ENCODE data around the gene EGFL7. TPM values are rescaled to one million over a fixed set of nuclear protein-coding genes. Genes with fewer than 3 reads are reported as not detected.
A peak's percentile ranks its signal among the peaks of the same experiment; 100 is the strongest.

Gene EGFL7
- total and polyA plus RNA-seq, 2 of the 13 experiments (the other 11 are each of a cell fraction or from before 2014, with no cell fraction given): 0.20 to 5.1 TPM

DNA sequence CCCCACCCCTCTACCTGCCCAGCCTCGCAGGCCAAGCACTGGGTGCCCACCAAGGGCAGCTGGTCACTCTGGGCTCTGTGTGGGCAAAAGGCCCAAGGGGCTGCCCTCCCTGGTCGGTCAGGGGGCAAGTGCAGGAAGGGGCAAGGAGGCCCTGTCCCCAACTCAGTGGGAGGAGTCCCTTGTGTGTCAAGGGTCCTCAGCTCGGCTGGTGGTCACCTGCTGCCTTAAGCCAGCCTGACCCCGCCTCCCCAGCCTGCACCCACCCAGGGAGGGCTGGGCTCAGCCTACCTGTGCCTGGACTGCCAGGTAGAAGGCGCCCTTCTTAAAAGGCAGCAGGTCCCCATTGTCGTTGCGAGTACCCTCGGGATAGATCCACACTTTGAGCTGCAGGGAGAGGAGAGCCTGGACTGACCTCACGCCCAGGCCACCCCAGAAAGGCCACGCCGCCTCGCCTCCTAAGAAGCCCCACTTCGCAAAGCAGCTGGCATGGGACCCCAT, 13.6 kb downstream of the EGFL7 start:
- WGBS (ENCODE audit: low lambda C conversion rate): 96% methylated on average over 5 of the region's 13 CpGs
- ATAC-seq: no peak

More for the DNA sequence above, 13.6 kb downstream of the EGFL7 start:
- Histone ChIP-seq H2AFZ (ENCODE audit: low read length) (no peak overlapping the region), H3K36me3 (replicated peaks in 1 of 2; ENCODE audit: control insufficient read depth in 1 of 2, insufficient read depth in 2 of 2, low read length in 2 of 2) (no peaks in the 10 kb centered on the region), H3K79me2 (ENCODE audit: insufficient read depth, low read length) (no peaks in the 10 kb centered on the region), H4K20me1 (ENCODE audit: insufficient read depth, low read length) (no peaks in the 10 kb centered on the region; the same call in 1 of the 2 replicates), H3K4me1 (ENCODE audit: insufficient read depth, low read length) (peaks cover 70% of the 10 kb centered on the region), H3K27ac (ENCODE audit: extremely low read length, insufficient read depth, low read length) (no peak overlapping the region), H3K9ac (ENCODE audit: insufficient read depth, low read depth, low read length) (no peak overlapping the region), H3K9me3 (ENCODE audit: low read length) (no peaks in the 10 kb centered on the region), H3K4me2 (ENCODE audit: low read depth, low read length) (no peak overlapping the region), H3K4me3 (replicated peaks in 1 of 3; ENCODE audit: insufficient read depth in 1 of 3, low read depth in 2 of 3, low read length in 3 of 3) (no peak overlapping the region), H3K27me3 (ENCODE audit: control insufficient read depth in 1 of 2, insufficient read depth in 2 of 2, low read length in 2 of 2) (peaks cover 2 to 6% of the 10 kb centered on the region in 2 experiments; a peak in 1 of 5 replicates)
- ChIA-PET POLR2A (no interaction called here), CTCF (ENCODE audit: low intra/inter-chr PET ratio, low total read pairs) (no interaction called here)
- BruUV-seq (replicated peaks): no TSS peak
- in situ Hi-C loops (cut with HindIII; ENCODE audit: extremely low pct_ligation_motif_present, low pct_unique_long_range_greater_than_20kb): no loop called here
- intact Hi-C loops (cut with micrococcal nuclease; ENCODE audit: unreplicated experiment): no loop called here
- FAIRE-seq (no peak), DNase-seq (ENCODE audit: low spot score) (no peak)
- TF ChIP-seq EZH2 (conservative IDR thresholded peaks at IDR 0.05; ENCODE audit: low read depth, low read length) (no peak), ZNF7 (CRISPR knock-in tag; IDR thresholded peaks at IDR 0.05) (no peak), ATF5 (CRISPR knock-in tag; IDR thresholded peaks at IDR 0.05; ENCODE audit: low read depth) (no peak), PCBP1 (IDR thresholded peaks at IDR 0.05; ENCODE audit: borderline replicate concordance, low read depth, low read length) (0 out of 2 replicates have a peak, but pooled peaks have one; percentile 47), GATAD2A (CRISPR knock-in tag; IDR thresholded peaks at IDR 0.05) (no peak), SIN3A (IDR thresholded peaks at IDR 0.05; ENCODE audit: borderline replicate concordance, low read depth, low read length) (no peak), ZNF549 (CRISPR knock-in tag; IDR thresholded peaks at IDR 0.05) (no peak), ZNF180 (CRISPR knock-in tag; IDR thresholded peaks at IDR 0.05; ENCODE audit: borderline replicate concordance, low read depth) (no peak), ZNF281 (CRISPR knock-in tag; IDR thresholded peaks at IDR 0.05; ENCODE audit: borderline replicate concordance) (no peak), HNRNPL (IDR thresholded peaks at IDR 0.05; ENCODE audit: low read depth, low read length) (0 out of 2 replicates have a peak, but pooled peaks have one; percentile 35), SUZ12 (IDR thresholded peaks at IDR 0.05; ENCODE audit: low read depth, low read length) (no peak)
- TF ChIP-seq, protein P1, sequence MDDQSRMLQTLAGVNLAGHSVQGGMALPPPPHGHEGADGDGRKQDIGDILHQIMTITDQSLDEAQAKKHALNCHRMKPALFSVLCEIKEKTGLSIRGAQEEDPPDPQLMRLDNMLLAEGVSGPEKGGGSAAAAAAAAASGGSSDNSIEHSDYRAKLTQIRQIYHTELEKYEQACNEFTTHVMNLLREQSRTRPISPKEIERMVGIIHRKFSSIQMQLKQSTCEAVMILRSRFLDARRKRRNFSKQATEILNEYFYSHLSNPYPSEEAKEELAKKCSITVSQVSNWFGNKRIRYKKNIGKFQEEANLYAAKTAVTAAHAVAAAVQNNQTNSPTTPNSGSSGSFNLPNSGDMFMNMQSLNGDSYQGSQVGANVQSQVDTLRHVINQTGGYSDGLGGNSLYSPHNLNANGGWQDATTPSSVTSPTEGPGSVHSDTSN (CRISPR knock-in tag; IDR thresholded peaks at IDR 0.05; ENCODE audit: borderline replicate concordance): no peak
- TF ChIP-seq, protein P2, sequence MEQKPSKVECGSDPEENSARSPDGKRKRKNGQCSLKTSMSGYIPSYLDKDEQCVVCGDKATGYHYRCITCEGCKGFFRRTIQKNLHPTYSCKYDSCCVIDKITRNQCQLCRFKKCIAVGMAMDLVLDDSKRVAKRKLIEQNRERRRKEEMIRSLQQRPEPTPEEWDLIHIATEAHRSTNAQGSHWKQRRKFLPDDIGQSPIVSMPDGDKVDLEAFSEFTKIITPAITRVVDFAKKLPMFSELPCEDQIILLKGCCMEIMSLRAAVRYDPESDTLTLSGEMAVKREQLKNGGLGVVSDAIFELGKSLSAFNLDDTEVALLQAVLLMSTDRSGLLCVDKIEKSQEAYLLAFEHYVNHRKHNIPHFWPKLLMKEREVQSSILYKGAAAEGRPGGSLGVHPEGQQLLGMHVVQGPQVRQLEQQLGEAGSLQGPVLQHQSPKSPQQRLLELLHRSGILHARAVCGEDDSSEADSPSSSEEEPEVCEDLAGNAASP (CRISPR knock-in tag; IDR thresholded peaks at IDR 0.05; ENCODE audit: borderline replicate concordance): no peak
- TF ChIP-seq, protein P3, sequence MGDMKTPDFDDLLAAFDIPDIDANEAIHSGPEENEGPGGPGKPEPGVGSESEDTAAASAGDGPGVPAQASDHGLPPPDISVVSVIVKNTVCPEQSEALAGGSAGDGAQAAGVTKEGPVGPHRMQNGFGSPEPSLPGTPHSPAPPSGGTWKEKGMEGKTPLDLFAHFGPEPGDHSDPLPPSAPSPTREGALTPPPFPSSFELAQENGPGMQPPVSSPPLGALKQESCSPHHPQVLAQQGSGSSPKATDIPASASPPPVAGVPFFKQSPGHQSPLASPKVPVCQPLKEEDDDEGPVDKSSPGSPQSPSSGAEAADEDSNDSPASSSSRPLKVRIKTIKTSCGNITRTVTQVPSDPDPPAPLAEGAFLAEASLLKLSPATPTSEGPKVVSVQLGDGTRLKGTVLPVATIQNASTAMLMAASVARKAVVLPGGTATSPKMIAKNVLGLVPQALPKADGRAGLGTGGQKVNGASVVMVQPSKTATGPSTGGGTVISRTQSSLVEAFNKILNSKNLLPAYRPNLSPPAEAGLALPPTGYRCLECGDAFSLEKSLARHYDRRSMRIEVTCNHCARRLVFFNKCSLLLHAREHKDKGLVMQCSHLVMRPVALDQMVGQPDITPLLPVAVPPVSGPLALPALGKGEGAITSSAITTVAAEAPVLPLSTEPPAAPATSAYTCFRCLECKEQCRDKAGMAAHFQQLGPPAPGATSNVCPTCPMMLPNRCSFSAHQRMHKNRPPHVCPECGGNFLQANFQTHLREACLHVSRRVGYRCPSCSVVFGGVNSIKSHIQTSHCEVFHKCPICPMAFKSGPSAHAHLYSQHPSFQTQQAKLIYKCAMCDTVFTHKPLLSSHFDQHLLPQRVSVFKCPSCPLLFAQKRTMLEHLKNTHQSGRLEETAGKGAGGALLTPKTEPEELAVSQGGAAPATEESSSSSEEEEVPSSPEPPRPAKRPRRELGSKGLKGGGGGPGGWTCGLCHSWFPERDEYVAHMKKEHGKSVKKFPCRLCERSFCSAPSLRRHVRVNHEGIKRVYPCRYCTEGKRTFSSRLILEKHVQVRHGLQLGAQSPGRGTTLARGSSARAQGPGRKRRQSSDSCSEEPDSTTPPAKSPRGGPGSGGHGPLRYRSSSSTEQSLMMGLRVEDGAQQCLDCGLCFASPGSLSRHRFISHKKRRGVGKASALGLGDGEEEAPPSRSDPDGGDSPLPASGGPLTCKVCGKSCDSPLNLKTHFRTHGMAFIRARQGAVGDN (CRISPR knock-in tag; IDR thresholded peaks at IDR 0.05): 0 out of 2 replicates have a peak, but pooled peaks have one; percentile 9

Measured in HepG2 (cell line).